ENCODE measurements around the gene IGLL1.
"Not testable (repeated sequence)": the region's sequence is repeated elsewhere in the genome, so short reads cannot be mapped to it uniquely, and the experiment has no call there.

Gene IGLL1

GRCh38 chr22:23579870-23580575 is at the start of gene IGLL1:
Gene IGLL1, minus strand, starts transcription at chr22:23580290. Its CDS starts 100 bp downstream, at chr22:23580190.
- no peak for DNase-seq
- in situ Hi-C loops (cut with MboI; ENCODE audit: low pct_unique_long_range_greater_than_20kb, low sequenced_read_pairs), result no loop called here

GRCh38 chr22:23628056-23628743 is 48.1 kb upstream of the IGLL1 start:
- in situ Hi-C loops (cut with MboI; ENCODE audit: low pct_unique_long_range_greater_than_20kb, low sequenced_read_pairs); DNase-seq: not testable (repeated sequence)

GRCh38 chr22:23627401-23628055 is 47.4 kb upstream of the IGLL1 start:
- DNase-seq, result peak; percentile 75
- in situ Hi-C loops (cut with MboI; ENCODE audit: low pct_unique_long_range_greater_than_20kb, low sequenced_read_pairs), result not testable (repeated sequence)

- in situ Hi-C loops (cut with MboI; ENCODE audit: low pct_unique_long_range_greater_than_20kb, low sequenced_read_pairs), result no loop called here
These were observed 46.3 kb upstream of the IGLL1 start for GRCh38 chr22:23626286-23626975.

GRCh38 chr22:23622634-23623033 is 42.5 kb upstream of the IGLL1 start:
- DNase-seq, result no peak
- in situ Hi-C loops (cut with MboI; ENCODE audit: low pct_unique_long_range_greater_than_20kb, low sequenced_read_pairs), result no loop called here

More at GRCh38 chr22:23626286-23626975, 46.3 kb upstream of the IGLL1 start:
- no peak for DNase-seq

GRCh38 chr22:23621916-23622315 is 41.8 kb upstream of the IGLL1 start:
- DNase-seq; in situ Hi-C loops (cut with MboI; ENCODE audit: low pct_unique_long_range_greater_than_20kb, low sequenced_read_pairs): not testable (repeated sequence)

GRCh38 chr22:23621082-23621780 is 41.1 kb upstream of the IGLL1 start:
- in situ Hi-C loops (cut with MboI; ENCODE audit: low pct_unique_long_range_greater_than_20kb, low sequenced_read_pairs), result no loop called here
- no peak for DNase-seq

GRCh38 chr22:23613193-23613972 is 33.3 kb upstream of the IGLL1 start:
- no peak for DNase-seq
- in situ Hi-C loops (cut with MboI; ENCODE audit: low pct_unique_long_range_greater_than_20kb, low sequenced_read_pairs), result no loop called here

- in situ Hi-C loops (cut with MboI; ENCODE audit: low pct_unique_long_range_greater_than_20kb, low sequenced_read_pairs), result no loop called here
These were observed 30.1 kb upstream of the IGLL1 start for GRCh38 chr22:23609983-23610781.

GRCh38 chr22:23608583-23608982 is 28.5 kb upstream of the IGLL1 start:
- in situ Hi-C loops (cut with MboI; ENCODE audit: low pct_unique_long_range_greater_than_20kb, low sequenced_read_pairs), result no loop called here
- no peak for DNase-seq

More at GRCh38 chr22:23609983-23610781, 30.1 kb upstream of the IGLL1 start:
- DNase-seq, result peak; percentile 29

- DNase-seq, result no peak
These were observed 26.4 kb upstream of the IGLL1 start for GRCh38 chr22:23606204-23607131.

GRCh38 chr22:23604939-23605712 is 25.0 kb upstream of the IGLL1 start:
- DNase-seq, result no peak
- in situ Hi-C loops (cut with MboI; ENCODE audit: low pct_unique_long_range_greater_than_20kb, low sequenced_read_pairs), result no loop called here

More at GRCh38 chr22:23606204-23607131, 26.4 kb upstream of the IGLL1 start:
- in situ Hi-C loops (cut with MboI; ENCODE audit: low pct_unique_long_range_greater_than_20kb, low sequenced_read_pairs), result no loop called here

- in situ Hi-C loops (cut with MboI; ENCODE audit: low pct_unique_long_range_greater_than_20kb, low sequenced_read_pairs), result no loop called here
- DNase-seq, result no peak
These were observed 23.2 kb upstream of the IGLL1 start for GRCh38 chr22:23603266-23603665.

- in situ Hi-C loops (cut with MboI; ENCODE audit: low pct_unique_long_range_greater_than_20kb, low sequenced_read_pairs), result loop anchor here (10.0 kb wide), 1 partner anchor 204 kb away; no protein-coding TSS in a partner anchor
- DNase-seq, result no peak
These were observed 18.9 kb upstream of the IGLL1 start for GRCh38 chr22:23598805-23599518.
